ENCODE data around the gene HMGXB4. TPM values are rescaled to one million over a fixed set of nuclear protein-coding genes. Genes with fewer than 3 reads are reported as not detected.

The HMGXB4 gene
- total and polyA plus RNA-seq, 2 of the 8 experiments (the other 6 are each of a cell fraction or from before 2014, with no cell fraction given) = 20.9 to 41.3 TPM

DNA sequence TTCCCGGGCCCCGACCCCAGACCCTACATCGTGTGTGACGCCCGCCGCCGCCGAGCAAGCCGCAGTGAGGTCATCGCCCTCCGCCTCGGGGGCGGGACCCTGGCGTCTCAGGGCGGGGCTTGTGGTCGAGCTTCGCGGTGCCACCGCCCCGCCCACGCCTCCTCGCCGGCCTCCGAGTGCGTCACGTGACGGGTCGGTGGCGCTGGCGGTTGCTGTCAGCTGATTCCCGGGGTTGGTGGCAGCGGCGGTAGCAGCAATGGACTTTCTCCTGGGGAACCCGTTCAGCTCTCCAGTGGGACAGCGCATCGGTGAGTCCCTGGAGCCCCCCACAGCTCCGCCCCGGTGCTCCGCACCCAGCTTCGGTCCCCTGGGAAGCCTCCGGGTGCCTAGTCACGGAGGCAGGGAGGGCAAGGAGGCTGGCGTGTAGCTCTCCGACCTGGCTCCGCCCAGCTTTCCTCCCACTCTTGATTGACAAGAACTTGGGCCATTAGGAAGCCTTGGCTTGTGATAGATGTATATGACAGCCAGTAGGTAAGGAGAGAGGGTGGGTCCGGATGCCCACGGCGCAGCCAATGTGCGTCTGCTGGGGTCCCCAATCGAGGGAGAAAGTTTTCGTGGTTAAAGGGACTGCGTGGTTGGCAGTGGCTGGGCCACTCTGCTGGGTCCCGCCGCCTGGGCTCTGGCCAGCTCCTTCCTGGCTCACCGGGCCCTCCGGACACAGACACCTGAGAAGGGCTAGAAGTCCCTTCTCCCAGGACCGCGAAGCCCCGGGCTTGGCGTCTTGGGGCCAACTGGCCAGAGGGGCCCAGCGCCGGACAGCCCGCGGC is 42.6 kb downstream of the HMGXB4 start, which contains the start of gene TOM1 (continued):
- TF ChIP-seq KDM4A (IDR thresholded peaks at IDR 0.05; ENCODE audit: low read depth, low read length, severe bottlenecking) = peak; percentile 61
- TF ChIP-seq EP300 (IDR thresholded peaks at IDR 0.05; ENCODE audit: borderline replicate concordance in 1 of 2, low read depth in 2 of 2, low read length in 2 of 2) = no peak
- TF ChIP-seq CHD2 (IDR thresholded peaks at IDR 0.05; ENCODE audit: low read length) = peak; percentile 97
- peak; percentile 74; the same call in 1 of the 2 replicates for TF ChIP-seq ATF2 (IDR thresholded peaks at IDR 0.05; ENCODE audit: low read length)
- TF ChIP-seq RFX5 (IDR thresholded peaks at IDR 0.05; ENCODE audit: borderline replicate concordance, low read depth, low read length) = no peak
- peak; percentile 96 for TF ChIP-seq ATF3 (IDR thresholded peaks at IDR 0.05; ENCODE audit: insufficient read depth, low read depth, low read length)
- TF ChIP-seq TCF12 (IDR thresholded peaks at IDR 0.05; ENCODE audit: low read depth, low read length) = no peak
- TF ChIP-seq RNF2 (IDR thresholded peaks at IDR 0.05; ENCODE audit: borderline replicate concordance, low read depth, low read length, missing control alignments, poor library complexity, severe bottlenecking) = no peak
- TF ChIP-seq RBBP5 (IDR thresholded peaks at IDR 0.05; ENCODE audit: borderline replicate concordance, low read depth, low read length) = no peak
- no peak for TF ChIP-seq BCL11A (IDR thresholded peaks at IDR 0.05; ENCODE audit: low read depth in 2 of 2, low read length in 2 of 2)
- no peak for TF ChIP-seq BRCA1 (IDR thresholded peaks at IDR 0.05; ENCODE audit: low read depth, low read length)
- TF ChIP-seq MAFK (IDR thresholded peaks at IDR 0.05; ENCODE audit: low read depth, low read length) = no peak
- TF ChIP-seq PHF8 (conservative IDR thresholded peaks at IDR 0.05; ENCODE audit: low read depth, low read length) = peak; percentile 59
- peak; percentile 37; the same call in 1 of the 2 replicates for TF ChIP-seq POLR2AphosphoS5 (IDR thresholded peaks at IDR 0.05; ENCODE audit: low read depth, low read length)
- TF ChIP-seq JUN (IDR thresholded peaks at IDR 0.05; ENCODE audit: low read depth, low read length) = no peak
- peak; percentile 84 to 98; a peak in 3 of 4 replicates for TF ChIP-seq SIN3A (conservative IDR thresholded peaks at IDR 0.05 in 1 of 2, IDR thresholded peaks at IDR 0.05 in 1 of 2; ENCODE audit: low read depth in 1 of 2, low read length in 2 of 2)
- no peak for TF ChIP-seq BACH1 (IDR thresholded peaks at IDR 0.05; ENCODE audit: low read length)
- TF ChIP-seq HDAC6 (IDR thresholded peaks at IDR 0.05; ENCODE audit: low read depth, low read length) = no peak
- TF ChIP-seq SAP30 (IDR thresholded peaks at IDR 0.05; ENCODE audit: insufficient read depth, insufficient replicate concordance, low read length) = peak; percentile 96
- no peak for TF ChIP-seq GTF2F1 (IDR thresholded peaks at IDR 0.05; ENCODE audit: borderline replicate concordance, low read depth, low read length)

Measured in H1 (cell line).